Right lobe of liver (tissue), 4 donors: ENCODE measurements around the gene CDKN2B-AS1.

Experiments used
- POLR2A ChIP-seq: fragments of 450-650 bp; IDR thresholded peaks from one replicate; pipeline ENCODE4 v1.6.1; 2017; ENCODE audit warnings: antibody characterized with exemption, mild to moderate bottlenecking
- TF ChIP-seq, protein P1 (sequence below), 4 donors: fragments of 200-600 bp in 3 of 4; fragments of 450-650 bp in 1 of 4; IDR thresholded peaks; one replicate each; pipeline versions ENCODE4 v1.5.1 to v1.8.0; 2016 to 2022; ENCODE audit warnings: antibody characterized with exemption in 4 of 4, mild to moderate bottlenecking in 2 of 4
- donor health status: DM: no; HTN: no; CAD: no.
- donor health status: DM: no; HTN: no; CAD: no.
- donor health status: DM: no; HTN: yes; CAD: no.

DNA sequence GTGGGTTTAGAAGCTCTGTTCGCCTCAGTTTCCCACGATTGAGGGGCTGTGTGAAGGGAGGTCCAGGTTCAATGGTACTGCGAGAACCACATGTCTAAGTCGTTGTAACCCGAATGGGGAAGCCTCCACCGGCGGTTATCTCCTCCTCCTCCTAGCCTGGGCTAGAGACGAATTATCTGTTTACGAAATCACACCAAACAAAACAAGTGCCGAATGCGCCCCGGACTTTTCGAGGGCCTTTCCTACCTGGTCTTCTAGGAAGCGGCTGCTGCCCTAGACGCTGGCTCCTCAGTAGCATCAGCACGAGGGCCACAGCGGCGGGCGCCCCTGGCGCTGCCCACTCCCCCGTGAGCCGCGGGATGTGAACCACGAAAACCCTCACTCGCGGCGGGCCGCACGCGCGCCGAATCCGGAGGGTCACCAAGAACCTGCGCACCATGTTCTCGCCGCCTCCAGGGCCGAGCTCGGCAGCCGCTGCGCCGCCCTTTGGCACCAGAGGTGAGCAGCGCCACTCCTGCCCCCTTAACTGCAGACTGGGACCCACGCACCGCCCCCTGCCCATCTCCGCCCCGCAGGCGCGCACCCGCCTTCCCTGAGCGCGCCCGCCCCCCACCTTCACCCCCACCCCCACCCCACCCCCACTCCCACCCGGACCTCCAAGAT is 567 bp upstream of the CDKN2B-AS1 start, which contains the start of gene CDKN2A:
- TF ChIP-seq, protein P1, sequence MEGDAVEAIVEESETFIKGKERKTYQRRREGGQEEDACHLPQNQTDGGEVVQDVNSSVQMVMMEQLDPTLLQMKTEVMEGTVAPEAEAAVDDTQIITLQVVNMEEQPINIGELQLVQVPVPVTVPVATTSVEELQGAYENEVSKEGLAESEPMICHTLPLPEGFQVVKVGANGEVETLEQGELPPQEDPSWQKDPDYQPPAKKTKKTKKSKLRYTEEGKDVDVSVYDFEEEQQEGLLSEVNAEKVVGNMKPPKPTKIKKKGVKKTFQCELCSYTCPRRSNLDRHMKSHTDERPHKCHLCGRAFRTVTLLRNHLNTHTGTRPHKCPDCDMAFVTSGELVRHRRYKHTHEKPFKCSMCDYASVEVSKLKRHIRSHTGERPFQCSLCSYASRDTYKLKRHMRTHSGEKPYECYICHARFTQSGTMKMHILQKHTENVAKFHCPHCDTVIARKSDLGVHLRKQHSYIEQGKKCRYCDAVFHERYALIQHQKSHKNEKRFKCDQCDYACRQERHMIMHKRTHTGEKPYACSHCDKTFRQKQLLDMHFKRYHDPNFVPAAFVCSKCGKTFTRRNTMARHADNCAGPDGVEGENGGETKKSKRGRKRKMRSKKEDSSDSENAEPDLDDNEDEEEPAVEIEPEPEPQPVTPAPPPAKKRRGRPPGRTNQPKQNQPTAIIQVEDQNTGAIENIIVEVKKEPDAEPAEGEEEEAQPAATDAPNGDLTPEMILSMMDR (IDR thresholded peaks at IDR 0.05) = no peak
- no peak for TF ChIP-seq POLR2A
